ENCODE results near the gene SCAMP4.

Gene SCAMP4

DNA sequence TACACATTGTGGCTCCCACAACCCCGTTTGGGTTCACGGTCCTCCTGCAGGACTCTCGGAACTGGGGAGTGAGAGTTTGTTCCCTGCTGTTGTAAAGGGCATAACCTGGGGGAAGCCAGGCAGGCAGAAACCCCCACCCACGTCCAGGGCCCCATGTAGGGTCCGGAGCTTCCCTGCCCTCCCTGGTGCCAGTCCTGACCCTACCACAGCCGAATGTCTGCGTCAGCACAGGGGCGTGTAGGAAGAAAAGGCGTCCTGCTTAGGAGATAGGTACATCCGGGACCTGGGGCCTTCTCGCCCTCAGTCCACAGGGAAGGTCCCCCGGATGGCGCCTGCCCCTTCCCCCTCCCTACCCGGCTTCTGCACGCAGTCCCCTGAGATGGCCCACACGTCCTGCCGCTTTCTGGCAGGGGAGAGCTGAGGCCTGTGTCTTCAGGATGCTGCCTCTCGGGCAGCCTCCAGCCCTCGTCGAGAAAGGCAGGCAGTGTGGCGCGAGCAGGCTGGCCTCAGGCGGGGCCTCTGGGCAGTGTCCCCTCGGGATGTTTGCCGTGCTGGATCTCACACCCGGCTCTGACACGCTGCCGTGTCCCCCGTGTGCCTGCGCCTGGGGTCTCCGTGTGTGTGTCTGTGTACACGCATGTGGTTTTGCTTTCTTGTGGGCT, 54.9 kb downstream of the SCAMP4 start:
- peaks cover 82% of the 10 kb centered on the region for H4K20me1 ChIP-seq (ENCODE audit: insufficient read depth, low read length)
- H3K9ac ChIP-seq (ENCODE audit: low read length), result no peak overlapping the region
- H3K27ac ChIP-seq (ENCODE audit: low read length), result no peak overlapping the region
- no peaks in the 10 kb centered on the region for H3K4me1 ChIP-seq (ENCODE audit: low read length)
- no peak for TF ChIP-seq EZH2phosphoT487 (IDR thresholded peaks at IDR 0.05; ENCODE audit: low read depth)
- TF ChIP-seq, protein P1, sequence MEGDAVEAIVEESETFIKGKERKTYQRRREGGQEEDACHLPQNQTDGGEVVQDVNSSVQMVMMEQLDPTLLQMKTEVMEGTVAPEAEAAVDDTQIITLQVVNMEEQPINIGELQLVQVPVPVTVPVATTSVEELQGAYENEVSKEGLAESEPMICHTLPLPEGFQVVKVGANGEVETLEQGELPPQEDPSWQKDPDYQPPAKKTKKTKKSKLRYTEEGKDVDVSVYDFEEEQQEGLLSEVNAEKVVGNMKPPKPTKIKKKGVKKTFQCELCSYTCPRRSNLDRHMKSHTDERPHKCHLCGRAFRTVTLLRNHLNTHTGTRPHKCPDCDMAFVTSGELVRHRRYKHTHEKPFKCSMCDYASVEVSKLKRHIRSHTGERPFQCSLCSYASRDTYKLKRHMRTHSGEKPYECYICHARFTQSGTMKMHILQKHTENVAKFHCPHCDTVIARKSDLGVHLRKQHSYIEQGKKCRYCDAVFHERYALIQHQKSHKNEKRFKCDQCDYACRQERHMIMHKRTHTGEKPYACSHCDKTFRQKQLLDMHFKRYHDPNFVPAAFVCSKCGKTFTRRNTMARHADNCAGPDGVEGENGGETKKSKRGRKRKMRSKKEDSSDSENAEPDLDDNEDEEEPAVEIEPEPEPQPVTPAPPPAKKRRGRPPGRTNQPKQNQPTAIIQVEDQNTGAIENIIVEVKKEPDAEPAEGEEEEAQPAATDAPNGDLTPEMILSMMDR (IDR thresholded peaks at IDR 0.05; ENCODE audit: low read depth, low read length), result no peak
- no peaks in the 10 kb centered on the region for H3K9me3 ChIP-seq (ENCODE audit: insufficient read depth, low read length)
- H3K79me2 ChIP-seq (ENCODE audit: low read length), result peaks cover 78% of the 10 kb centered on the region
- H3K27me3 ChIP-seq (ENCODE audit: low read depth, low read length), result no peaks in the 10 kb centered on the region
- peaks cover 13% of the 10 kb centered on the region for H3K36me3 ChIP-seq (replicated peaks; ENCODE audit: low read depth, low read length)
- no peak overlapping the region for H2AFZ ChIP-seq (ENCODE audit: low read depth, low read length)
- no peak overlapping the region for H3K4me2 ChIP-seq (ENCODE audit: low read length)
- H3K4me3 ChIP-seq (ENCODE audit: low read length), result no peak overlapping the region

DNA sequence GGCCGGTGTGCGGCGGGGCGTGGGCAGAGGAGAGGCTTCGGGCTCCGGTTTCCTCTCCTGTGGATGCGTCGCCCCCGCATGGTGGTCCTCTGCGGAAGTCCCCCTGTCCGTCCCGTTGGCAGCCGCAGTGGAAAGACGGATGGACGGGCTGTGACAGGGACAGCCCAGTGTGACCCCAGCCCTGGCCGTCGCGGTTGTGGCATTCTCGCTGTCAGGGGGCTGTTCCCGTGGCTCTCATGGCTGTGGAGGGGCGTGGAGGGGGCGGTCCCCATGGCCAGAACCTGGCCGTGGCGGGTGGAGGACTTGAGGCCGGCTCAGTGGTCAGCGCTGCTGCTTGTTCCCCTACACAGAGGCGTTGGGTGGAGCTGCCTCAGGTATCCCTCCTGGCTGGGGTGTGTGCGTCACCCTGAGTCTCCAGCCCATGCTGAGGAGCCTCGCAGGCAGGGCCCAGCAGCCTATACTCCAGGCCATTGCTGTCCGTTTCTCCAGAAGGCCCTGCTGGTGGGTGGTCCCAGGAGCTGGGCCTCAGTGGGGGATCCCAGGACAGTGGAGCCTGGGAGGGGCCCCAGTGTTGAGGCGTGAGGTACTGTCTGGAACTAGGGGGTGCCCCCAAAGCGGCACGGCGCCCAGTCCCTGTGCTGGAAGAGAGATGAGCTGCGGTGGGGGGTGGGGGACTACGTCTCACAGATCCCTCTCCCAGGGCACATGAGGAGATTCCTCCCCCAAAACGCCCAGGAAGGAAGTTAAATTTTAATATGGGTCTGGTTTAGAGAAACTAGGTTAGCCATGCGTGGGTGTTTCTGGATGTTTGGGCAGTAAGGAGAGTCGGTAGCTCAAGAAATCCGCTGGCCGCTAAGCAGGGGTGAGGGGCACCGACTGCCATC, 56.0 kb downstream of the SCAMP4 start:
- TF ChIP-seq, protein P1 (IDR thresholded peaks at IDR 0.05; ENCODE audit: low read depth, low read length), result no peak
- TF ChIP-seq EZH2phosphoT487 (IDR thresholded peaks at IDR 0.05; ENCODE audit: low read depth), result no peak
- Histone ChIP-seq H4K20me1 (ENCODE audit: insufficient read depth, low read length) (peaks cover 81% of the 10 kb centered on the region), H3K4me2 (ENCODE audit: low read length) (no peak overlapping the region), H3K79me2 (ENCODE audit: low read length) (peaks cover 66% of the 10 kb centered on the region), H3K27ac (ENCODE audit: low read length) (no peak overlapping the region), H2AFZ (ENCODE audit: low read depth, low read length) (no peak overlapping the region), H3K9me3 (ENCODE audit: insufficient read depth, low read length) (no peaks in the 10 kb centered on the region), H3K9ac (ENCODE audit: low read length) (no peak overlapping the region), H3K4me1 (ENCODE audit: low read length) (no peaks in the 10 kb centered on the region), H3K36me3 (replicated peaks; ENCODE audit: low read depth, low read length) (peaks cover 13% of the 10 kb centered on the region), H3K27me3 (ENCODE audit: low read depth, low read length) (no peaks in the 10 kb centered on the region), H3K4me3 (ENCODE audit: low read length) (no peak overlapping the region)

DNA sequence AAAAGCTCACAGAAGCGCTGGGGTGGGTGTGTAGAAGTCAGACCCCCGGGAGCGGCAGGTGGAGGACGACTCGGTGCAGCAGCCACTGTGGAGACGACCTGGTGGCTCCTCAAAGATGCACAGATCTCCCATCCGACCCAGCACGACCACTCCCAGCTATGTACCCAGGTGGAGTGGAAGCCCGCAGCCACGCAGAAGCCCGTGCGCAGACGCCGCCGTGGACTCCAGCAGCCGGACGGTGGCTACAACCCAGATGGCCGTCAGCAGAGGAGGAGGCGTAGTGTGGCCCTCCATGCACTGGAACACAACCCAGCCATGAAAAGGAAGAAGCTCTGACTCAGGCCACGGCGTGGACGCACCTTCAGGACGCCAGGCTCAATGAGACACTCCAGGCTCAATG, 57.5 kb downstream of the SCAMP4 start:
- H3K4me1 ChIP-seq (ENCODE audit: low read length), result no peaks in the 10 kb centered on the region
- H3K9ac ChIP-seq (ENCODE audit: low read length), result no peak overlapping the region
- H3K4me2 ChIP-seq (ENCODE audit: low read length), result no peak overlapping the region
- no peak overlapping the region for H2AFZ ChIP-seq (ENCODE audit: low read depth, low read length)
- H4K20me1 ChIP-seq (ENCODE audit: insufficient read depth, low read length), result peaks cover 77% of the 10 kb centered on the region
- no peaks in the 10 kb centered on the region for H3K9me3 ChIP-seq (ENCODE audit: insufficient read depth, low read length)
- peaks cover 55% of the 10 kb centered on the region for H3K79me2 ChIP-seq (ENCODE audit: low read length)
- peaks cover 13% of the 10 kb centered on the region for H3K36me3 ChIP-seq (replicated peaks; ENCODE audit: low read depth, low read length)
- H3K4me3 ChIP-seq (ENCODE audit: low read length), result no peak overlapping the region
- no peak overlapping the region for H3K27ac ChIP-seq (ENCODE audit: low read length)
- TF ChIP-seq EZH2phosphoT487 (IDR thresholded peaks at IDR 0.05; ENCODE audit: low read depth), result no peak
- TF ChIP-seq, protein P1 (IDR thresholded peaks at IDR 0.05; ENCODE audit: low read depth, low read length), result no peak
- H3K27me3 ChIP-seq (ENCODE audit: low read depth, low read length), result no peaks in the 10 kb centered on the region

DNA sequence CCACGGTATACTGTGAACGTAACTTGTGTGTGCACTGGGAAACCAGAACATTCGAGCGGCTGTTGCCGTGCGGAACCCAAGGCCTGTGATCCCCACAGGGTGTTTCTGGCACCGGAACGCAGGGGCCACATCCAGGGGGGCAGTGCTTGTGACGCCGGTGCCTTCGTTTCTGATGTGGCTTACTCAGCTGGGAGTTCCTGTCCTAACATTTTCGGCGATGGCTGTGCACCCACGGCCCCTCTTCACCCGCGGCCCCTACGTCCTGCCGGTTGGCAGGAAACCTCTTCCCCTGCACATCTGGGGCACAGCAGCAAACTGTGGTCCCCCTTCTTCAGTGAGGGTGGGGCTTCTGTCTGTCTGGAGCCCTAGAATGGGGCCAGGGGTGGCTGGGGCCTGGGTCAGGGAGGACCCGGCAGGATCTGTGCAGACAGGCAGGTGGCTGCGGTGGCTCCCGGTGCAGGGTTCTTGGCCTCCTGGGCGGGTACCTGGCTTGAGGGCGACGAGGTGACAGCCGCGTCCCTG, 61.9 kb downstream of the SCAMP4 start:
- Histone ChIP-seq H3K9ac (ENCODE audit: low read length) (no peak overlapping the region), H3K4me2 (ENCODE audit: low read length) (no peak overlapping the region), H3K27ac (ENCODE audit: low read length) (no peak overlapping the region), H3K9me3 (ENCODE audit: insufficient read depth, low read length) (no peaks in the 10 kb centered on the region), H3K79me2 (ENCODE audit: low read length) (peaks cover 40% of the 10 kb centered on the region), H3K36me3 (replicated peaks; ENCODE audit: low read depth, low read length) (peaks cover 19% of the 10 kb centered on the region), H4K20me1 (ENCODE audit: insufficient read depth, low read length) (peaks cover 73% of the 10 kb centered on the region), H3K4me3 (ENCODE audit: low read length) (no peak overlapping the region), H3K27me3 (ENCODE audit: low read depth, low read length) (no peaks in the 10 kb centered on the region), H3K4me1 (ENCODE audit: low read length) (no peaks in the 10 kb centered on the region), H2AFZ (ENCODE audit: low read depth, low read length) (no peak overlapping the region)
- no peak for TF ChIP-seq EZH2phosphoT487 (IDR thresholded peaks at IDR 0.05; ENCODE audit: low read depth)
- TF ChIP-seq, protein P1 (IDR thresholded peaks at IDR 0.05; ENCODE audit: low read depth, low read length), result no peak

Data from OCI-LY3 (cell line).